ENCODE results near the gene ENSA. TPM values are rescaled to one million over a fixed set of nuclear protein-coding genes. Genes with fewer than 3 reads are reported as not detected.
"Not testable (repeated sequence)": the region's sequence is repeated elsewhere in the genome, so short reads cannot be mapped to it uniquely, and the experiment has no call there.

Gene ENSA
- total RNA-seq, 2 donors from 2014 or later, result 133 to 201 TPM

- Histone ChIP-seq H3K4me1 (replicated peaks) (no peaks in the 10 kb centered on the region), H3K9me3 (no peaks in the 10 kb centered on the region), H3K36me3 (no peaks in the 10 kb centered on the region), H3K4me3 (no peak overlapping the region), H3K27ac (no peak overlapping the region), H3K27me3 (replicated peaks; ENCODE audit: insufficient read depth) (no peaks in the 10 kb centered on the region)
- intact Hi-C loops (cut with DNase I), result no loop called here
- no peak for DNase-seq (ENCODE audit: low spot score)
- WGBS, result 91% methylated on average over 2 of the region's 2 CpGs
- no peak for TF ChIP-seq CTCF (IDR thresholded peaks at IDR 0.05)
- no peak for TF ChIP-seq POLR2AphosphoS5 (IDR thresholded peaks at IDR 0.05)
- TF ChIP-seq POLR2A (IDR thresholded peaks at IDR 0.05), result no peak
Measured at GRCh38 chr1:150604226-150604588, 25.2 kb downstream of the ENSA start.

- no peak for DNase-seq (ENCODE audit: low spot score)
- Histone ChIP-seq H3K4me1 (replicated peaks) (no peaks in the 10 kb centered on the region), H3K4me3 (no peak overlapping the region), H3K27ac (no peak overlapping the region), H3K9me3 (no peaks in the 10 kb centered on the region), H3K27me3 (replicated peaks; ENCODE audit: insufficient read depth) (no peaks in the 10 kb centered on the region), H3K36me3 (no peaks in the 10 kb centered on the region)
- TF ChIP-seq CTCF (IDR thresholded peaks at IDR 0.05), result no peak
- no peak for TF ChIP-seq POLR2A (IDR thresholded peaks at IDR 0.05)
- TF ChIP-seq POLR2AphosphoS5 (IDR thresholded peaks at IDR 0.05), result no peak
- 74% methylated on average over 3 of the region's 3 CpGs for WGBS
- intact Hi-C loops (cut with DNase I), result no loop called here
Measured at GRCh38 chr1:150603711-150604110, 25.7 kb downstream of the ENSA start.

GRCh38 chr1:150602372-150602771 lies 27.0 kb downstream of the ENSA start:
- H3K4me1 ChIP-seq (replicated peaks); intact Hi-C loops (cut with DNase I); H3K27me3 ChIP-seq (replicated peaks; ENCODE audit: insufficient read depth); H3K4me3 ChIP-seq; DNase-seq (ENCODE audit: low spot score); H3K9me3 ChIP-seq; H3K27ac ChIP-seq; H3K36me3 ChIP-seq: not testable (repeated sequence)
- 94% methylated on average over 12 of the region's 12 CpGs for WGBS

GRCh38 chr1:150601540-150601939 lies 27.9 kb downstream of the ENSA start:
- Histone ChIP-seq H3K27ac (no peak overlapping the region), H3K9me3 (no peaks in the 10 kb centered on the region), H3K36me3 (no peaks in the 10 kb centered on the region), H3K4me1 (replicated peaks) (no peaks in the 10 kb centered on the region), H3K27me3 (replicated peaks; ENCODE audit: insufficient read depth) (no peaks in the 10 kb centered on the region), H3K4me3 (no peak overlapping the region)
- DNase-seq (ENCODE audit: low spot score), result no peak
- no peak for TF ChIP-seq CTCF (IDR thresholded peaks at IDR 0.05)
- no peak for TF ChIP-seq POLR2A (IDR thresholded peaks at IDR 0.05)
- TF ChIP-seq POLR2AphosphoS5 (IDR thresholded peaks at IDR 0.05), result no peak
- intact Hi-C loops (cut with DNase I), result no loop called here

- H3K27me3 ChIP-seq (replicated peaks; ENCODE audit: insufficient read depth); H3K4me1 ChIP-seq (replicated peaks); H3K9me3 ChIP-seq; H3K36me3 ChIP-seq; H3K4me3 ChIP-seq; intact Hi-C loops (cut with DNase I); H3K27ac ChIP-seq; DNase-seq (ENCODE audit: low spot score): not testable (repeated sequence)
- WGBS, result 97% methylated on average over 4 of the region's 4 CpGs
Measured at GRCh38 chr1:150598346-150598745, 31.1 kb downstream of the ENSA start.

GRCh38 chr1:150596976-150597375 lies 32.4 kb downstream of the ENSA start:
- no peak for DNase-seq (ENCODE audit: low spot score)
- H3K27ac ChIP-seq, result no peak overlapping the region
- H3K4me1 ChIP-seq (replicated peaks), result no peaks in the 10 kb centered on the region
- no peak overlapping the region for H3K4me3 ChIP-seq
- H3K9me3 ChIP-seq, result no peaks in the 10 kb centered on the region
- H3K27me3 ChIP-seq (replicated peaks; ENCODE audit: insufficient read depth), result no peaks in the 10 kb centered on the region
- H3K36me3 ChIP-seq, result no peaks in the 10 kb centered on the region
- intact Hi-C loops (cut with DNase I), result no loop called here
- no peak for TF ChIP-seq CTCF (IDR thresholded peaks at IDR 0.05)
- no peak for TF ChIP-seq POLR2A (IDR thresholded peaks at IDR 0.05)
- TF ChIP-seq POLR2AphosphoS5 (IDR thresholded peaks at IDR 0.05), result no peak
- WGBS, result 31% methylated on average over 3 of the region's 3 CpGs

Measured in prostate gland (tissue), 2 donors.